GM19023 (cell line): ENCODE measurements around the gene LILRA2.
"Not testable (repeated sequence)": the region's sequence is repeated elsewhere in the genome, so short reads cannot be mapped to it uniquely, and the experiment has no call there.

Experiments used
- ATAC-seq: cut with Tn5 transposase; IDR thresholded peaks from one replicate; pipeline ENCODE4 v1.9.1; 2021; ENCODE audit warnings: mild to moderate bottlenecking, moderate library complexity; ENCODE audit not compliant: unreplicated experiment

The LILRA2 gene

GRCh38 chr19:54608205-54608604, 34.6 kb downstream of the LILRA2 start:
- no peak for ATAC-seq

GRCh38 chr19:54608792-54609191, 35.2 kb downstream of the LILRA2 start:
- ATAC-seq: no peak

- no peak for ATAC-seq
Observed at GRCh38 chr19:54609356-54609791, 35.8 kb downstream of the LILRA2 start.

- no peak for ATAC-seq
Observed at GRCh38 chr19:54612428-54612827, 38.8 kb downstream of the LILRA2 start.

- no peak for ATAC-seq
Observed at GRCh38 chr19:54614726-54615125, 41.1 kb downstream of the LILRA2 start.

GRCh38 chr19:54616057-54616456, 42.5 kb downstream of the LILRA2 start:
- no peak for ATAC-seq

GRCh38 chr19:54616821-54617560, 43.4 kb downstream of the LILRA2 start:
- ATAC-seq: peak; percentile 91

GRCh38 chr19:54620464-54620863, 46.9 kb downstream of the LILRA2 start:
- ATAC-seq: no peak

- ATAC-seq: no peak
Observed at GRCh38 chr19:54622431-54622830, 48.8 kb downstream of the LILRA2 start.

- ATAC-seq: not testable (repeated sequence)
Observed at GRCh38 chr19:54624234-54624633, 50.6 kb downstream of the LILRA2 start.

- not testable (repeated sequence) for ATAC-seq
Observed at GRCh38 chr19:54624934-54625730, 51.5 kb downstream of the LILRA2 start.

GRCh38 chr19:54626757-54627156, 53.2 kb downstream of the LILRA2 start:
- no peak for ATAC-seq

GRCh38 chr19:54627912-54628311, 54.3 kb downstream of the LILRA2 start:
- ATAC-seq: not testable (repeated sequence)

- not testable (repeated sequence) for ATAC-seq
Observed at GRCh38 chr19:54630262-54630661, 56.7 kb downstream of the LILRA2 start, which contains the start of gene LILRB1. Gene LILRB1 (plus strand): TSS chr19:54630484. CDS start chr19:54631074, 590 bp downstream.

- no peak for ATAC-seq
Observed at GRCh38 chr19:54630782-54631181, 57.2 kb downstream of the LILRA2 start.

GRCh38 chr19:54631489-54632337, 58.1 kb downstream of the LILRA2 start:
- ATAC-seq: not testable (repeated sequence)

- not testable (repeated sequence) for ATAC-seq
Observed at GRCh38 chr19:54632517-54632916, 58.9 kb downstream of the LILRA2 start.

- no peak for ATAC-seq
Observed at GRCh38 chr19:54633401-54633800, 59.8 kb downstream of the LILRA2 start.

GRCh38 chr19:54636081-54636480, 62.5 kb downstream of the LILRA2 start:
- not testable (repeated sequence) for ATAC-seq

GRCh38 chr19:54638683-54639082, 65.1 kb downstream of the LILRA2 start:
- no peak for ATAC-seq
